Endodermal cell (in vitro differentiated cells): ENCODE data around the gene NBEAL2. TPM values are rescaled to one million over a fixed set of nuclear protein-coding genes. Genes with fewer than 3 reads are reported as not detected.

Experiments
- DNase-seq: peaks from one replicate; pipeline ENCODE4 v3.0.0-alpha.2; 2017
- H3K27ac ChIP-seq: 2 replicates; pipeline ENCODE4 v1.5.1; 2013; ENCODE audit warnings: mild to moderate bottlenecking, low read depth, low read length, moderate library complexity
- H3K27me3 ChIP-seq: 2 replicates; pipeline ENCODE4 v1.6.1; 2013; ENCODE audit warnings: mild to moderate bottlenecking, low read length, moderate library complexity; ENCODE audit not compliant: insufficient read depth, control insufficient read depth, poor library complexity, severe bottlenecking
- H3K36me3 ChIP-seq: 2 replicates; pipeline ENCODE4 v1.7.0; 2013; ENCODE audit warnings: mild to moderate bottlenecking, low read length, moderate library complexity; ENCODE audit not compliant: control insufficient read depth, insufficient read depth
- H3K4me1 ChIP-seq: one replicate; pipeline ENCODE4 v1.7.0; 2013; ENCODE audit warnings: low read length; ENCODE audit not compliant: control insufficient read depth, insufficient read depth
- H3K4me3 ChIP-seq: 2 replicates; pipeline ENCODE4 v1.5.1; 2013; ENCODE audit warnings: mild to moderate bottlenecking, low read length, moderate library complexity
- H3K9ac ChIP-seq: 2 replicates; pipeline ENCODE4 v1.6.1; 2013; ENCODE audit warnings: mild to moderate bottlenecking, low read length, moderate library complexity; ENCODE audit not compliant: poor library complexity, severe bottlenecking; ENCODE audit errors: extremely low read depth
- H3K9me3 ChIP-seq: 2 replicates; pipeline ENCODE4 v1.6.1; 2013; ENCODE audit warnings: mild to moderate bottlenecking, low read length, moderate library complexity; ENCODE audit not compliant: control insufficient read depth
- H3K27ac Mint-ChIP-seq: 2 replicates; pipeline ENCODE4 v1.8.0; 2020; ENCODE audit warnings: mixed read lengths
- H3K27me3 Mint-ChIP-seq: 2 replicates; pipeline ENCODE4 v1.8.0; 2021; ENCODE audit warnings: mild to moderate bottlenecking, mixed read lengths; ENCODE audit not compliant: insufficient read depth
- H3K36me3 Mint-ChIP-seq: 2 replicates; pipeline ENCODE4 v1.8.0; 2020; ENCODE audit warnings: low read depth, mixed read lengths
- H3K4me1 Mint-ChIP-seq: 2 replicates; pipeline ENCODE4 v1.8.0; 2020; ENCODE audit warnings: mixed read lengths
- H3K4me3 Mint-ChIP-seq: 2 replicates; pipeline ENCODE4 v1.8.0; 2020; ENCODE audit warnings: mild to moderate bottlenecking, moderate library complexity, mixed read lengths
- H3K9me3 Mint-ChIP-seq: 2 replicates; pipeline ENCODE4 v1.8.0; 2020; ENCODE audit warnings: mild to moderate bottlenecking, mixed read lengths
- WGBS, 2 experiments: methylation state at CpG; one replicate each; pipeline versions ENCODE4 v1.1.5 to v1.1.7; 2013; ENCODE audit warnings: missing lambda C conversion rate in 2 of 2, mixed read lengths in 1 of 2; ENCODE audit not compliant: insufficient coverage in 1 of 2, insufficient read length in 1 of 2; 5-methylcytosine and 5-hydroxymethylcytosine counted together
- total RNA-seq, 2 donors: library from RNA; stranded (reverse); fragmentation: NEBNext Ultra II Directional in 1 of 2; extraction: Animal tissue kit (Norgen Biotek cat#: 25700) in 1 of 2; gene quantifications; 2 replicates in 1 of 2; 3 replicates in 1 of 2; pipeline ENCODE4 v1.2.1, GENCODE V29; 2021
- TF ChIP-seq, protein P1 (sequence below): fragments of 200-600 bp; sonication (generic); conservative IDR thresholded peaks from 2 replicates; pipeline ENCODE4 v1.5.0; 2021; ENCODE audit warnings: antibody characterized with exemption, mild to moderate bottlenecking

NBEAL2 gene
- total RNA-seq, 2 donors from 2014 or later = 59.2 to 64.0 TPM

DNA sequence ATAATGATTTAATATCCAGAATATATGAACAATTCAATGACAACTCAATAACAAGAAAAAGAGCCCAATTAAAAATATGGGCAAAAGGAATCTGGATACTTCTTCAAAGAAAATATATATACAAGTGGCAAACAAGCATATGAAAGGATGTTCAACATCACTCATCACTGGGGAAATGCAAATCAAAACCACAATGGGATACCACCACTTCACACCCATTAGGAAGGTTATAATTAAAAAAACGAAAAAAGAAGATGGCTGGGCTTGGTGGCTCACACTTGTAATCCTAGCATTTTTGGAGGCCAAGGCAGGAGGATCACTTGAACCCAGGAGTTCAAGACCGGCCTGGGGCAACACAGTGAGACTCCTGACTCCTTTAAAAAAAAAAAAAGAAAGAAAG, 7.1 kb upstream of the NBEAL2 start:
- H3K27ac Mint-ChIP-seq = no peak overlapping the region
- Histone ChIP-seq H3K27me3 (no peaks in the 10 kb centered on the region), H3K36me3 (peaks cover 46% of the 10 kb centered on the region), H3K9ac (no peak overlapping the region), H3K27ac (no peak overlapping the region), H3K4me1 (no peaks in the 10 kb centered on the region), H3K9me3 (no peaks in the 10 kb centered on the region), H3K4me3 (no peak overlapping the region)
- peaks cover 24% of the 10 kb centered on the region for H3K36me3 Mint-ChIP-seq
- H3K9me3 Mint-ChIP-seq = no peaks in the 10 kb centered on the region
- no peak for DNase-seq
- H3K4me1 Mint-ChIP-seq = peaks cover 17% of the 10 kb centered on the region
- no peaks in the 10 kb centered on the region for H3K27me3 Mint-ChIP-seq
- 92 to 98% methylated on average over 2 of the region's 2 CpGs for WGBS, 2 experiments
- H3K4me3 Mint-ChIP-seq = no peak overlapping the region
- TF ChIP-seq, protein P1, sequence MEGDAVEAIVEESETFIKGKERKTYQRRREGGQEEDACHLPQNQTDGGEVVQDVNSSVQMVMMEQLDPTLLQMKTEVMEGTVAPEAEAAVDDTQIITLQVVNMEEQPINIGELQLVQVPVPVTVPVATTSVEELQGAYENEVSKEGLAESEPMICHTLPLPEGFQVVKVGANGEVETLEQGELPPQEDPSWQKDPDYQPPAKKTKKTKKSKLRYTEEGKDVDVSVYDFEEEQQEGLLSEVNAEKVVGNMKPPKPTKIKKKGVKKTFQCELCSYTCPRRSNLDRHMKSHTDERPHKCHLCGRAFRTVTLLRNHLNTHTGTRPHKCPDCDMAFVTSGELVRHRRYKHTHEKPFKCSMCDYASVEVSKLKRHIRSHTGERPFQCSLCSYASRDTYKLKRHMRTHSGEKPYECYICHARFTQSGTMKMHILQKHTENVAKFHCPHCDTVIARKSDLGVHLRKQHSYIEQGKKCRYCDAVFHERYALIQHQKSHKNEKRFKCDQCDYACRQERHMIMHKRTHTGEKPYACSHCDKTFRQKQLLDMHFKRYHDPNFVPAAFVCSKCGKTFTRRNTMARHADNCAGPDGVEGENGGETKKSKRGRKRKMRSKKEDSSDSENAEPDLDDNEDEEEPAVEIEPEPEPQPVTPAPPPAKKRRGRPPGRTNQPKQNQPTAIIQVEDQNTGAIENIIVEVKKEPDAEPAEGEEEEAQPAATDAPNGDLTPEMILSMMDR = no peak

DNA sequence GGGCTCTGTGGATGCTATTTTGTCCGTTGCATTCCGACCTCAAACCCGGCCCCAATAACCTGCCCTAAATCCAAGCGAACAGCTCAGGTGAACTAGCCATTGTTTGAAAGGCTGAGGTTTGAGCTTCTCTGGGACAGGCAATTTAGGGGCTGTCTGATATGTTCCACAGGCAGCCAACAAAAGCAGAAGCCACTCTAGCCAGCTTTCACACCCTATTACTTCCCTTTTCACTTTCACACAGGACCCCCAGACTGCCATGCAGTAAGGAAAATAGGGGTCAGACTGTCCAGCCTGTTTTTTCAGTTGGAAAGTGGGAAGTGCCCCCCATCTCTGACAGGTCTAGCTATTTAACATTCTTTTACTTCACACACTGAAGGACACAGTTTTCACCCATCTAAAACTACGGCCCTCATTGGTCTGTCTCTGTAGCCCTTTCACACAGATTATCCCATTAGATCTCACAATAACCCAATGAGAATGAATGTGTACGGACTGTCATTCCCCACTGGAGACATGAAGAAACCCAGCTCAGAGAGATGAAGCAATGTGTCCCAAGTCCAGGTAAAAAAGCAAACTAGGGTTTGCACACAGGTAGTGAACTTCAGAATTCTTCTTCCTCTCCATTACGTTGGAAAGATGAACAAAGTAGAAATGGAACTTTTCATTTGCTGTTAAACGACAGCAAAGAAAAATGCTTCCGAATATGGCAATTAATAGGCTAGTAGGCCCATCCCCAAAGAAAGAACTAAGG, 4.9 kb upstream of the NBEAL2 start:
- H3K9me3 ChIP-seq = no peaks in the 10 kb centered on the region
- Mint-ChIP-seq H3K4me1 (peaks cover 19% of the 10 kb centered on the region), H3K27me3 (no peaks in the 10 kb centered on the region), H3K27ac (no peak overlapping the region), H3K36me3 (peaks cover 19% of the 10 kb centered on the region), H3K4me3 (peak overlapping the region; percentile 91), H3K9me3 (no peaks in the 10 kb centered on the region)
- H3K9ac ChIP-seq = no peak overlapping the region
- no peaks in the 10 kb centered on the region for H3K4me1 ChIP-seq
- H3K27ac ChIP-seq = no peak overlapping the region
- H3K27me3 ChIP-seq = no peaks in the 10 kb centered on the region
- H3K4me3 ChIP-seq = peak overlapping the region; percentile 4
- TF ChIP-seq, protein P1 = no peak
- WGBS, 2 experiments = 93 to 96% methylated on average over 8 to 9 of the region's 9 CpGs
- peaks cover 30% of the 10 kb centered on the region for H3K36me3 ChIP-seq
- no peak for DNase-seq

DNA sequence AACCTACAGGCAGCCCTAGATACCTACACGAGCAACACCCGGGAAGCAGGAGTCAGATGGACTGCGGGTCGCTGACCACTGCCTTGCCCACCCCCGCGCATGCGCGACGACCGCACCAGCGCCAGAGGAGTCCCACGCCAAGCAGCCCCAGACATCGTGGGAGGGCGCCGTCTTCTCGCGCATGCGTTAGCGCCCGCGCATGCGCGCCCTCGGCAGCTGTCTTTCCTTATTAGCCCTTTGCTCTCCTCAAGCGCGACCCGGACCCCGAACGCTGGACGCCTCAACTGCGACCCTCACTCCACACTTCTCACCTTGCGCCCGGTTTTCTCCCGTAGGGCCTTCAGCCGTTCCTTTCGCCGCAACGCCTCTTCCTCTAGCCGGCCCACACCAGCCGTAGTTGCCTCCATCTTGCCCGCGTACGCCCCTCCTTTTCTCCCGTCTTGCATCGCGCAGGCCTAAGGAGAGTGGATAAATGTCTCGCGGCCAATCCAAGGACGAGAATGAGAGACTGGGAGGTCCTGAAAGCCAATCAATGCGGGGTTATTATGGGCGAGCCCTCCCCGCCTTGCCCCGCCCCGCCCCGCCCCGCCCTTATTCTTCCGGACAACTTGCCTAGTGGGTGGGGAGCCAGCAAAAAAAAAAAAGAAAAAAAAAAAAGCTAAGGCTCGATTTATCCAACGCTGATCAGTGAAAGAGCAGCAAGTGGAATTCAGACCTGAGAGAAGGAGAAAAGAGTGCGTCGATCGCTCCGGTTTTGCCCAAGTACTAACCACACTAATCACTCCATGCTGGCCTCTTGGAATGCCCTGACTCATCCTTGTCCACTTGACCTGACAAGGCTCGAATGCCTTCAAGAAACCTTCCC, 2.9 kb upstream of the NBEAL2 start, which contains the start of gene CCDC12:
TSS of gene CCDC12 (minus strand) at position 420 of the 865 bp plus-strand sequence. CDS start at position 407, 13 bp downstream.
- WGBS, 2 experiments = 1% methylated on average over 29 to 64 of the region's 64 CpGs
- peaks cover 16% of the 10 kb centered on the region for H3K36me3 Mint-ChIP-seq

More for the DNA sequence above, 2.9 kb upstream of the NBEAL2 start, which contains the start of gene CCDC12:
- no peaks in the 10 kb centered on the region for H3K27me3 ChIP-seq
- Mint-ChIP-seq H3K4me1 (peaks cover 16% of the 10 kb centered on the region), H3K27me3 (peaks cover 3% of the 10 kb centered on the region), H3K9me3 (no peaks in the 10 kb centered on the region), H3K4me3 (peak within 1 kb of the TSS; percentile 91), H3K27ac (peak within 1 kb of the TSS; percentile 98)
- H3K4me1 ChIP-seq = peaks cover 4% of the 10 kb centered on the region
- H3K4me3 ChIP-seq = peak within 1 kb of the TSS; percentile 85
- peak within 1 kb of the TSS; percentile 88 for H3K27ac ChIP-seq
- H3K9ac ChIP-seq = peak within 1 kb of the TSS; percentile 91
- TF ChIP-seq, protein P1 = no peak
- peaks cover 18% of the 10 kb centered on the region for H3K36me3 ChIP-seq
- peak; percentile 99 for DNase-seq
- no peaks in the 10 kb centered on the region for H3K9me3 ChIP-seq
